Progenitor cell of endocrine pancreas (in vitro differentiated cells): ENCODE measurements around the gene ADAMTS9. TPM values are rescaled to one million over a fixed set of nuclear protein-coding genes. Genes with fewer than 3 reads are reported as not detected.

Experiments used
- DNase-seq: peaks from one replicate; pipeline ENCODE4 v3.0.0; 2021; ENCODE audit warnings: low spot score; ENCODE audit not compliant: unreplicated experiment
- H3K27ac Mint-ChIP-seq: 2 replicates; pipeline ENCODE4 v1.8.0; 2021; ENCODE audit warnings: mild to moderate bottlenecking, moderate library complexity, mixed read lengths
- H3K27me3 Mint-ChIP-seq: 2 replicates; pipeline ENCODE4 v1.8.0; 2021; ENCODE audit warnings: mixed read lengths
- H3K36me3 Mint-ChIP-seq: 2 replicates; pipeline ENCODE4 v1.8.0; 2022; ENCODE audit warnings: mixed read lengths; ENCODE audit not compliant: insufficient read depth
- H3K4me1 Mint-ChIP-seq: 2 replicates; pipeline ENCODE4 v1.8.0; 2021; ENCODE audit warnings: low read depth, mixed read lengths
- H3K4me3 Mint-ChIP-seq: 2 replicates; pipeline ENCODE4 v1.8.0; 2021; ENCODE audit warnings: low read depth, mild to moderate bottlenecking, moderate library complexity, mixed read lengths
- H3K9me3 Mint-ChIP-seq: 2 replicates; pipeline ENCODE4 v1.8.0; 2021; ENCODE audit warnings: low read depth, mixed read lengths
- CTCF ChIP-seq: fragments of 200-600 bp; sonication (generic); IDR thresholded peaks from one replicate; pipeline ENCODE4 v1.5.0; 2021; ENCODE audit warnings: antibody characterized with exemption, mild to moderate bottlenecking; ENCODE audit not compliant: unreplicated experiment
- total RNA-seq: library from RNA; stranded (reverse); gene quantifications from 2 replicates; pipeline ENCODE4 v1.2.1, GENCODE V29; 2021

ADAMTS9 gene
- total RNA-seq, 1 donor from 2014 or later, result 54.2 TPM

- peaks cover 26% of the 10 kb centered on the region for H3K36me3 Mint-ChIP-seq
- no peak overlapping the region for H3K4me3 Mint-ChIP-seq
- no peaks in the 10 kb centered on the region for H3K9me3 Mint-ChIP-seq
- H3K27me3 Mint-ChIP-seq, result no peaks in the 10 kb centered on the region
- no peak for DNase-seq
- peaks cover 22% of the 10 kb centered on the region for H3K4me1 Mint-ChIP-seq
- no peak for TF ChIP-seq CTCF
- no peak overlapping the region for H3K27ac Mint-ChIP-seq
Measured at GRCh38 chr3:64673159-64673715, 14.6 kb downstream of the ADAMTS9 start.

DNA sequence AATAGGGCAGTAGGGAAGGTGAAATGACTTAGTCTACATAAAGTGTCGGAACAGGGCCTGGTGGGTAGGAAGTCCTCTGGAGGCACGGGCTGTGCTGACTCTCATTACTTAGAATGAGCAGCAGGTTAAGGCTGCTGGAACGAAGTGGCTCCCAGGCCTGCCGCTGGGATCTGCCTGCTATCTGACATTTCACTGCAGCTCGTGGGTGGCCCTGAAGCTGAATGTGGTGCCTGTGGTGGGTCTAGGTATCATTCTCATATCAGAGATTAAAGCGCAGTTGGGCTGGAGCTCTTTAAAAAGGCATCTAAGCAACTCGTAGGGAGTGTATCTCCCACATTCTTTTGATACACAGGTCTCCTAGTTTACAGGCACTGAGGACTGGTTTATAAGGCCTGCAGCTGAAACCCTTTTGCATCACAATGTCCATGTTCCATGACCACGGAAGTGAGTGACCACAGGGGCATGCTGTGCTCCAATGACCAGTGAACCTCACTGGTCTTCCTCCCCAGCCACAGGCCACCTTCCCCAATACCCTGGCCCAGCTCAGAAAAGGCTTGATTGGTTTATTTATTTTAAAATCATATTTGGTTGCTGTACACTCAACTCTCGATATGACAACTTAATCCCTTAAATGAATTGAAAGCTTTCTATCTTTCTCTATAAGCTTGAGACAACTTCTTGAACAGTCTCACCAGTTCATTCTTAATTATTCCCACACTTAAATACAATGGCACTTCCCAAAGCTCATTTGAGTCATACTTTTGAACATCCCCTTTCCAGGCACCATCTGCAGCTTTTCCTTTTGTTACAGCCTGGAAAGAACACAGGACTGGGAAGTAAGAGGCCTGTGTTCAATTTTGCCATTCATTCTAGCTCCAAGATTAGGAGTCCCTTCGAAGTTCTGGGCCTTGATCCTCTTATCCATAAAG lies 19.0 kb downstream of the ADAMTS9 start:
- no peak overlapping the region for H3K27ac Mint-ChIP-seq
- H3K4me3 Mint-ChIP-seq, result no peak overlapping the region
- H3K9me3 Mint-ChIP-seq, result peaks cover 7% of the 10 kb centered on the region
- H3K4me1 Mint-ChIP-seq, result peaks cover 3% of the 10 kb centered on the region
- peaks cover 23% of the 10 kb centered on the region for H3K36me3 Mint-ChIP-seq
- H3K27me3 Mint-ChIP-seq, result no peaks in the 10 kb centered on the region
- TF ChIP-seq CTCF, result no peak
- DNase-seq, result no peak

DNA sequence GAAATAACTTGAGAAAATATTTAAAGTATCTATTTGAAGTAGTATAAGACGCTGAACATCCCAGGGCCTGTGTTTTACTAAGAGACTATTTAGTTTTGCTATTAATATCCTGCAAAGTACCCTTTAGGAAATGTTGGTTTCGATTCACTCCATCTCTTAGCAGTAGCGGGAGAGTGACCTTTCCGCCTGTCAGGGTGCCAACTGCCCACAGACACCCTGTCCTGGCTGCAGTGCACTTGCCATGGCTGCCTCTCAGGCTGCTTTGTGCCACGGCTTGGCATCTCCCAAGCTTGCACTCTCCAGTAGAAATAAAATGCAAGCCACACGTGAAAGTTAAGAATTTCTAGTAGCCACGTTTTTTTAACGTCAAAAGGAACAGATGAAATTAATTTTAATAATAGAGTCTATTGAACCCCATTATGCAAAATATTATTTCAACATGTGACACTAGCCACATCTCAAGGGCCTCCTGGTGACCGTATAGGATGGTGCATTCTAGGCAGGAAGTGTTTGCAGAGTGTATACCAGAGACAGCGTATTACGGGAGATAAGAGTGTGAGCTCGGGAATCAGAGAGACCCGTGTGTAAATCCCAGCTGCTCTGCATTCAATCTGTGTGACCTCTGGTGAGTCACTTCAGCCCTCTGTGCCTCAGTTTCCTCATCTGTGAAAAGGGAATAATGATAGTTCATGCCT lies 19.8 kb downstream of the ADAMTS9 start:
- H3K27ac Mint-ChIP-seq, result no peak overlapping the region
- peaks cover 7% of the 10 kb centered on the region for H3K9me3 Mint-ChIP-seq
- H3K4me1 Mint-ChIP-seq, result peaks cover 3% of the 10 kb centered on the region
- H3K4me3 Mint-ChIP-seq, result no peak overlapping the region
- peaks cover 26% of the 10 kb centered on the region for H3K36me3 Mint-ChIP-seq
- TF ChIP-seq CTCF, result no peak
- DNase-seq, result no peak
- no peaks in the 10 kb centered on the region for H3K27me3 Mint-ChIP-seq

GRCh38 chr3:64667138-64667537 lies 20.7 kb downstream of the ADAMTS9 start:
- no peak for TF ChIP-seq CTCF
- DNase-seq, result no peak
- Mint-ChIP-seq H3K27me3 (no peaks in the 10 kb centered on the region), H3K27ac (no peak overlapping the region), H3K4me1 (peaks cover 3% of the 10 kb centered on the region), H3K36me3 (peaks cover 31% of the 10 kb centered on the region), H3K9me3 (peaks cover 12% of the 10 kb centered on the region), H3K4me3 (no peak overlapping the region)

DNA sequence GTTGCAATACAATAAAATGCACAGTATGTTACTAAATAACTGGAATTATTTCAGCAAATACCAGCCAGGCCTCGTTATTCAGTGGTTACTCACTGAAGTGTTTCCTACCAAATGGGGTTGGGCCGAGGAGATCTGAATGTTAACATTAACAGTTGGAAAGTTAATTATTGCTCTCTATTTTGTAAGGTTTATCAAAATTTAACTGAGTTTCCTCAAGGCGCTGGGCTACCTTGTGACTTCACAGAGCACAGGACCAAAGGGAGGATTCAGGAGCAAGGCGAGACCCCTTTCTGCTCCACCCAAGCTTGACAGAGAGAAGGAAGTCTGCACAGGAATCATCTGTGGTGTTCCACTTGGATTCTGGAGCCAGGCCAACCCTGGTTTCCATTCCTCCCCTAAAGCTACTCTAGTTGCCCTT lies 21.6 kb downstream of the ADAMTS9 start:
- no peaks in the 10 kb centered on the region for H3K27me3 Mint-ChIP-seq
- peaks cover 31% of the 10 kb centered on the region for H3K36me3 Mint-ChIP-seq
- H3K4me3 Mint-ChIP-seq, result no peak overlapping the region
- peaks cover 15% of the 10 kb centered on the region for H3K9me3 Mint-ChIP-seq
- no peak for DNase-seq
- no peak for TF ChIP-seq CTCF
- H3K4me1 Mint-ChIP-seq, result peaks cover 3% of the 10 kb centered on the region
- H3K27ac Mint-ChIP-seq, result no peak overlapping the region
